HG03342 (cell line): Measurements from ENCODE around the gene FKBP5.
"Not testable (repeated sequence)": the region's sequence is repeated elsewhere in the genome, so short reads cannot be mapped to it uniquely, and the experiment has no call there.

Experiments used
- ATAC-seq: cut with Tn5 transposase; IDR thresholded peaks from one replicate; pipeline ENCODE4 v1.9.1; 2021; ENCODE audit warnings: mild to moderate bottlenecking, moderate library complexity; ENCODE audit not compliant: unreplicated experiment

The FKBP5 gene

GRCh38 chr6:35622283-35622682 lies 66.4 kb downstream of the FKBP5 start:
- ATAC-seq: no peak

DNA sequence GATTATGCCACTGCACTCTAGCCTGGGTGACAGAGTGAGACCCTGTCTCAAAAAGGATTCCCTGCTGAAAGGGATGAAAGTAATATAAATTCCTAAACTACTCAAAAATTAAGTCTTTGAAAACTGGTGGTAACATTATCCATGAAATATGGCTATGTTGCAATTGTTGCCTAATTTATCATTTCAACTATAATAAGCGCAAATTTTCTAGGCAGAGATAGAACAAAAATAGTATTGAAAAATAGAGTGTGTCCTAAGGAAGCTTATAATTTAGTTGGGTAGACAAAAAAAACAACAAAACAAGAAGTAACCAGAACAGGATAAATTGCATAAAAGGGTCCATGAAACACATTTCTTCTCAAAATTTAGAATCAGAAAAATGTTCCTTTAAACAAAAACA lies 68.0 kb downstream of the FKBP5 start:
- ATAC-seq: no peak

GRCh38 chr6:35613762-35614161 lies 75.0 kb downstream of the FKBP5 start:
- no peak for ATAC-seq

DNA sequence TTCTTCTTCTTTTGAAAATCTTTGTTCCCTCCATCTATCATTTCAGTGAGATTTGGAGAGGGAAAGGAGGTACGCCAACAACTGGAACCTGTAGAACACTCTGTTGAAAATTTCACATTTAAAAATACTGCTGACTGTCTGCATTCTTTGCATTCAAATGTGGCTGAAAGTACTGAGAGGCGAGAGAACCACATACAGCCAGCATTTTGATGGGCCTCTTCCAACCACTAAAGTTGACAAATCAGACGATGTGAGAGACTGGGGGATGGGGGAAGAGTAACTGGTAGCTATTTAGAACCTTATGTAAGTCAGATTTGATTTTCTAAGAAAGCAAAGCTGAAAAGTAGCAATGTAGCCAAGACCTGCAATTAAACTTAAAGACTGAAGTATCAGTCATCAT lies 77.5 kb downstream of the FKBP5 start:
- no peak for ATAC-seq

- ATAC-seq: no peak
Measured at GRCh38 chr6:35610830-35611229, 77.9 kb downstream of the FKBP5 start.

- ATAC-seq: no peak
Measured at GRCh38 chr6:35609588-35609987, 79.1 kb downstream of the FKBP5 start.

DNA sequence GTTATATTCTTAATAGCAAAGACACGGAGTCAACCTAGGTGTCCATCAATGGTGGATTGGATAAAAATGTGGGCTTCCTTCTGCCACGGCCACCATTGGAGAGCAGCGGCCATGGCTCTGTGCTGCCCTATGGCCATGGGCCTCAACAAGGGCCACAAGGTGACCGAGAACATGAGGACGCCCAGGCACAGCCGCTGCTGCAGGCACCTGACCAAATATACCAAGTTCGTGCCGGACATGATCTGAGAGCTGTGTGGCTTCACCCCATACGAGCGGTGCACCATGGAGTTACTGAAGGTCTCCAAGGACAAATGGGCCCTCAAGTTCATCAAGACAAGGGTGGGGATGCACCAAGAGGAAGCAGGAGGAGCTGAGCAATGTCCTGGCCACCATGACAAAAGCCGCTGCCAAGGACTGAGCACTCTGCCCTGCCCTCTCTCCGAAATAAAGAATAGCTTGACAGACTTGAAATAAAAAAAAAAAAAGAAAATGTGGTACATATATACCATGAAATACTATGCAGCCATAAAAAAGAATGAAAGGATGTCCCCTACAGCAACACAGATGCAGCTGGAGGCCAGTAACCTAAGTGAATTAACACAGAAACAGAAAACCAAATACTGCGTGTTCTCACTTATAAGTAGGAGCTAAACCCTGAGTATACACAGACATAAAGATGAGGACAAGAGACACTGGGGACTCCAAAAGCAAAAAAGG lies 81.0 kb downstream of the FKBP5 start:
- no peak for ATAC-seq

- ATAC-seq: no peak
Measured at GRCh38 chr6:35605600-35605999, 83.1 kb downstream of the FKBP5 start.

- no peak for ATAC-seq
Measured at GRCh38 chr6:35603326-35604202, 85.2 kb downstream of the FKBP5 start.

- no peak for ATAC-seq
Measured at GRCh38 chr6:35602133-35602946, 86.4 kb downstream of the FKBP5 start.

DNA sequence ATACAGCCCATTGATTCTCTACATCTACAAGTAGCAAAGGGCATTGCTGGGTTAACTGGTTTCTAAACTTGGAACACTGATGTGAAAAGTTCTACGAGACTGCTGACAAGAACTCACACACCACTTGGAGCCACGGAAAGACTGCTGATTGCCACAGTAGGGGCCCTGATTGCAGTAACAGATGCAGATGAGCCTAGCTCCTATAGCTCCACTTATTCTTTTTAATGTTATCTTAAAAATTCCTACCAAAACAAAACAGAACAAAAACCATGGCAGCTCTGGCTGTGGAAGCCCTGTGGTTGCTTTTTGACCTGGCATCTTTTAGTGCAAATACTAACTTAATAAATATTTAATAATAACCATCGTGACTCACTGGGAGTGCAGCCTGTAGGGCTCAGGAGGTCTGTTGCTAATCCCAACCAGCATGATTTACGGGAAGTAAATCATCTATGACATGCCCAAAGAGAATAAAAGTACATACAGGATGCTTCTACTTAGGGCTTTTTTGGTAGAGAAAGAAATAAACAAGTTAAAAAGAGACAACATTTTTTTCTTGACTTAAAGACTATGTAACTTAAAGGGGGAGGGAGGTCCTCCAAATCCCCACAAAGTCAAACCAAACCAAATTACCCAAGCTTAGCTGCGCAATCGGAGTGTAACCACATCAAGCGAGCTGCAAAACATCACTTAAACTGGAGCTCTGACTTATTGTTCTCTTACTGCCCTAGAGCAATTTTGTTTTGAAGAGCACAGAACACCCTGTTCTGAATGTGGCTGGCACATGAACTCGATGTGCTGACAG lies 87.2 kb downstream of the FKBP5 start:
- ATAC-seq: no peak

DNA sequence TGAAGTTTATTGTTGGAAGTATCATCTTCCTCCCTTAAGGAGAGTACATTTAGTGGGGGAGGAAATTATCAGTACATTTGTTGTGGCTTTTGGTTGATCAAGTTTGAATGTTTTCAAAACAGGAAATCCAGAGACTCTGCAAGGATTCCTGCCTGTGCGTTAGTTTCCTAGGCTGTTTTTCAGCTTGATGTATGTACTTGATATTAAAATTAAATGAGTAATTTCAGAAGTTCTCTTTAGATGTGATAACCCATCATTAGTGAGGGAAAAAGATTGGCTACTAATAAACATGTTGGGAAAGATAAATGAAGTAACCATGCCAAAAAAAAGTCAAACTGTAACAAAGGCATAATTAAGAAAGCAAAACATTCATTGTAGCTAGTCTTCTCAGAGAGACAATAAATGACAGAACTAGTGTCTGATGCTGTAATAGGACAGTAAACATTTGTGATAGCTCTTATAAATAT lies 88.0 kb downstream of the FKBP5 start:
- no peak for ATAC-seq

GRCh38 chr6:35599761-35600658 lies 88.7 kb downstream of the FKBP5 start:
- ATAC-seq: no peak

GRCh38 chr6:35598621-35599020 lies 90.1 kb downstream of the FKBP5 start:
- ATAC-seq: not testable (repeated sequence)

DNA sequence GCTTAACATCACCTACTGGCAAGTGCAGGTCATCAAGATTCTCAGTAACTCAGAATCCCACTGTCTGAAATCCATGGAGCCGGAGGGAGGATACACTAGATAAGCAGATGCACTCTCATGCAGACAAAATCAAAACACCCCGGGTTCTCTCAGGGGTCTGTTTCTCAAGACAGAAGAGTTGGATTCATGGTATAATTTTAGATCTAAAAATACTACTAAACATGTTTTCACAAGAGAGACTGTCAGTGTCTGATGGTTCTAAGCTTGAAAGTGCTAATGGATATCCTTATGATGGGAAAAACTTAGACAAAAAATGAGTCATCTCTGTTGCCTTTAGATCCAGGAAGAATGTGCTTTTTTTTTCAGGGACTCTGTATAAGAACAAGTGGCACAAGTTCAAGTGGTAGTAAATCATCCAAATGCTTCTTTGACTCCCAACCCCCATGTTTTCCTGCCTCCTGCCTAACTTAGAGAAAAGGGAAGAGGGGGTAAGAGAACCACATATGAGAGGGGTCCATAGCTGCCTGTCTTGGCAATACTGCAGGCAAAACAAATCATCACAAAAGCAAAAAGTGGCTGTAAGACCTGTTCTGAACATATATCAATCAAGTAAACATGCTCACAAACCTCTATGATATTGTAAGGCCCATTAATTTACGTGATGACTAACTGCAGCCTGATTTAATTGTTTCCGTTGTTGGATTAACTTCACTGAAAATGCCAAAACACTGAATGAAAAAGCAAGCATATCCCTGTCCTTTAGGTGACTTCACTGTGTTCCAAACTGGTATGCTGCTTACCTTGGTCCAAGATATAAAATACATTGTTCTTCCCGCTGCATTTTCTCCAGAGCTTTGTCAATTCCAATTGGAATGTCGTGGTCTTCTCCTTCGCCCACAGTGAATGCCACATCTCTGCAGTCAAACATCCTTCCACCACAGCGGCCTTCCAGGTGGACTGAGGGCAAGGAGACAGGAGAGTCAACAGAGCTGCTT lies 92.0 kb downstream of the FKBP5 start:
- ATAC-seq: no peak

- ATAC-seq: no peak
Measured at GRCh38 chr6:35594503-35595186, 94.1 kb downstream of the FKBP5 start.

GRCh38 chr6:35592178-35592577 lies 96.5 kb downstream of the FKBP5 start:
- ATAC-seq: no peak

GRCh38 chr6:35590622-35591066 lies 98.1 kb downstream of the FKBP5 start:
- ATAC-seq: no peak
